Endothelial cell of hepatic sinusoid (primary cell): ENCODE measurements around the gene C3orf80.
"Not testable (repeated sequence)": the region's sequence is repeated elsewhere in the genome, so short reads cannot be mapped to it uniquely, and the experiment has no call there.

ENCODE experiments used
- in situ Hi-C: cut with HindIII; loops from 2 replicates; pipeline ENCODE4 v1.10.0; 2017; ENCODE audit warnings: low sequenced_read_pairs

Gene C3orf80

GRCh38 chr3:160210799-160211221 lies 14.4 kb upstream of the C3orf80 start:
- in situ Hi-C loops, result no loop called here

- in situ Hi-C loops, result no loop called here
These were observed 12.0 kb upstream of the C3orf80 start for GRCh38 chr3:160213191-160213590.

- in situ Hi-C loops, result loop anchor here (5.0 kb wide), 2 partner anchors 65 to 70 kb away; no protein-coding TSS in a partner anchor
These were observed 7.5 kb upstream of the C3orf80 start for GRCh38 chr3:160217675-160218074.

- in situ Hi-C loops, result loop anchor here (5.0 kb wide), 2 partner anchors 64 to 71 kb away; no protein-coding TSS in a partner anchor
These were observed 7.1 kb upstream of the C3orf80 start for GRCh38 chr3:160218136-160218535.

GRCh38 chr3:160220038-160220437 lies 5.2 kb upstream of the C3orf80 start:
- in situ Hi-C loops, result loop anchor here (5.0 kb wide), 1 partner anchor 97 kb away; no protein-coding TSS in a partner anchor

DNA sequence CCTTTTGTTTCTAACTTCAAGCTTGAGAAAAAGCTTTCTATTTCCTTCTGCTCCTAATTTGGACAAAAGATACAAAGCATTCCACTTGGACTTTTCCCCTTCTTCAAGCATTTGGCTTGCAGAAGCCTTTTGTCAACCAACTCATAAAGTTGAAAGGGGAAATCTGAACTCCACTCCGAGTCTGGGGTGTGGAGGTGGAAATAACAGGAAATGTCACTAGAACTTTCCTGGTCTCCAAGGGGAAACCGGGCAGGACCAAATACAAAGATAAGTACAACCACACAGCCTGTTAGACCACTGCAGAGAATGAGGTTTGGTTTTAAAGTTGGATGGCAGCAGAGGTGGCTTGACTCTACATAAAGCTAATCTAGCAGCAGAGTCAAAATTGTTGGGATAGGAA lies 4.2 kb upstream of the C3orf80 start:
- in situ Hi-C loops, result loop anchor here (5.0 kb wide), 1 partner anchor 96 kb away; no protein-coding TSS in a partner anchor

GRCh38 chr3:160224256-160224655 lies 966 bp upstream of the C3orf80 start:
- in situ Hi-C loops, result loop anchor here (5.0 kb wide), 1 partner anchor 93 kb away; no protein-coding TSS in a partner anchor

DNA sequence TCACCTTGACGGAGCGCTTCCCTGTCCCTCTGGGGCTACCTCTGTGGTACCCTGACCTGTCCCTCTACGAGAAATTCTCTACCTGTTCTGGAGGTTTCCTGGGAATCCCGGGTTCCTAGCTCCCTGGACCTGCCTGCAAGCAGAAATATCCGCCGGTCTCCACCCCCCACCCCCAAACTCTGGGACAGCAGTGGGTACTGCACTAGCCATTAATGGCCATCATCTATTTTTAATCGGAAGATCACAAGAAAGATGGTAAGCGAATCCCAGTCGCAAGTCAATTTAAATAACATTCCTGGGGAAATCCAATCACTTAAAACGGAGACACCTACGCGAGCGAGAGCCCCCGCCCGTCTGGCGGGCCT lies 429 bp upstream of the C3orf80 start:
- in situ Hi-C loops, result loop anchor here (5.0 kb wide), 1 partner anchor 93 kb away; no protein-coding TSS in a partner anchor

DNA sequence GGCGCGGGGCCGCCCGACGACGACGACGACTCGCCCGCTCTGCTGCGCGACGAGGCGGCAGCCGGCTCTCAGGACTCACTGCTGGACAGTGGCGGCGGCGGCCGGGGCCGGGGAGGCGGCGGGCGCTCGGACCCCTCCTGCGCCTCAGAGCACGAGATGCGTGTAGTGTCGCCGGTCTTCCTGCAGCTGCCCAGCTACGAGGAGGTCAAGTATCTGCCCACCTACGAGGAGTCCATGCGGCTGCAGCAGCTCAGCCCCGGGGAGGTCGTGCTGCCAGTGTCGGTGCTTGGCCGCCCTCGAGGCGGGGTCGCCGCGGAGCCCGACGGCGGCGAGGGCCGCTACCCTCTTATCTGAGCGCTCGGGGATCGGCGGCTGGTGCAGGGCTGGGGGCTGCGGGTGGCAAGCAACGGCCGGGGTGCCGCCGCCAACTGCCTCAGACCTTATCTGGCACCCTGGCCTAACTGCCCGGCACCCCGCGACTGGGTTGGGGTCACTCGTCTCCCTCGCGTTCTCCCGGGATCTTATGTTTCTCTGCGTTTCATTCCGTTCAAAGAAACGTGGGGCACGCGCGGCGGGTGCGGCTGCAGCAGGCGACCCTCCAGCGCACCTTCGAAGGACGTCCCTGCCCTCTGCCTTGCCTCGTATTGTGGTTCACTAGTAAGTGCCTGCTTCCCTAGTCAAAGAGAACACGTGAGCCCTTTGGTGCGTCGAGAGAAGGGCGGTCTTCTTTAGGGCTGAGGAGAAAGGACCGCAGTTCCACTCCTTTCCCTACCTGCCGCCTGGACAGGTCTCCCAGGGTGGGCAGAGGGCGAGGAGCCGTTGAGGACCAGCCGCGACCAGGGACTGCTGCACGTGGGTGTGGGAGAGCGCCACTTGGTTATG lies 1.0 kb downstream of the C3orf80 start:
- in situ Hi-C loops, result no loop called here

- in situ Hi-C loops, result no loop called here
These were observed 2.2 kb downstream of the C3orf80 start for GRCh38 chr3:160227419-160227818.

DNA sequence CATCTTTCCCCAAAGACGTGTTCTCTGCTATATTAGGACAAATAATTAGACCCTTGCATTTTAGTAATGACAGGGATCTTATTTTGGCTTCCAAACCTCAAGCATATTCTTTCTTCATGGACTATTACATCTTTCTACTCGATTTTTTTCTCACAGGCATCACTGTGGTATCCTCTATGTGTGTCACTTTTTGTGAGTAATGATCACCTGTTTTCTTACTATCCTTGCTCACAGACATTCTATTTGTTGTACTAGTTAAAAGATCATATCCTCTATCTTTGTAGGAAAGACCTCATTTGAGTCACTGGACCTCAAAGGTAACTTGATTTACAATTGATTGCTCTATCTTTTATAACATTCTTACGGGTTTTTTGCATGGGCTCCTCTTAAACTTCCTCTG lies 6.8 kb downstream of the C3orf80 start:
- in situ Hi-C loops, result no loop called here

GRCh38 chr3:160240719-160241118 lies 15.5 kb downstream of the C3orf80 start:
- in situ Hi-C loops, result not testable (repeated sequence)

DNA sequence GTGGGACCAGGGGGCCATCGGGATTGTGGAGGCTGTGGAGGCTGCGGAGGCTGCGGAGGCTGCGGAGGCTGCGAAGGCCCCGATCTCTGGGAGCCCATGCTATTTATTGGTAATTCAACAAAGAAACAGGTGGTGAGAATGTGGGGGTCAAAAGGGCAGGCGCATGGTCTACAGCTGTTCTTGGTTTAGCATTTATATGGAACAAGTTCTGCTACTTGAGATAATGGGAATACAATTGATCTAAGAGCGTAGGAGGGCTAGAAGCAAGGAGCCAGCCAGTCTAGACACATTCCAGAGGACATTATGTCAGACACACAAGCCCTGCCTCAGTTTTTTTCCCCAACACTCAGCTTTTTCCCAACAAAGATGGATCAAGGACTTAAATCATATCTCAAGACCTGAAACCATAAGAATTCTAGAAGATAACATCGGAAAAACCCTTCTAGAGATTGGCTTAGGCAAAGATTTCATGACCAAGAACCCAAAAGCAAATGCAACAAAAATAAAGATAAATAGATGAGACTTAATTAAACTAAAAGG lies 20.1 kb downstream of the C3orf80 start:
- in situ Hi-C loops, result no loop called here

DNA sequence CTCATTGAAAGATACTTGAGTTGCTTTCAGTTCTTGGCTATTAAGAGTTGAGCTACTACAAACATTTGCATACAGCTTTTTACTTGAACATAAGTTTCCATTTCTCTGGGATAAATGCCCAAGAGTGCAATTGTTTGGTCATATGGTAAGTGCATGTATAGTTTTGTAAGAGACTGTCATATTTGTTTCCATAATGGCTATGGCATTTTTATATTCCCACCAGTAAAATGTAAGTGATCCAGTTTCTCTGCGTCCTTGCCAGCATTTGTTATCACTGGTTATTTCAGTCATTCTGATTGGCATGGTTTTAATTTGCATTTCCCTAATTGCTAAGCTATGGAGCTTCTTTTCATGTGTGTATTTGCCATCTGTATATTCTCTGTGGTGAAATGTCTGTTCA lies 22.5 kb downstream of the C3orf80 start:
- in situ Hi-C loops, result no loop called here

DNA sequence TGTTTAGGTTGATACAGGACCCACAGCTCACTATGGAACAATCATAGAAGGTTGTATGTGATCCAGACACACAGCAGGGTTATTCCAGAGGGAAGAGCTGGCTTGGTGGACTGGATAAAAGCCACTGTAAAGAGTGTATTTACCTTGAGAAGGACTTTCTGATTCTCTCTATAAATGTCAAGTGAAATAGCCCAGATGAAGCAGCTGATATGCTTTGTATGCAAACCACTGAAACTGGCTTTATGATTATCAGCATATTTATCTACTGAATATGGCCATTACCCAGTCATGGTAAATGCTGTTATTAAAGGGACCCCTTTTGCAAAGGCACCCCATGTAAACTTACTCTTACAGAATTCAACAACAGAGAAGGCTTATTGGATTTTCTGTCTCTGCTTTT lies 28.1 kb downstream of the C3orf80 start:
- in situ Hi-C loops, result no loop called here

DNA sequence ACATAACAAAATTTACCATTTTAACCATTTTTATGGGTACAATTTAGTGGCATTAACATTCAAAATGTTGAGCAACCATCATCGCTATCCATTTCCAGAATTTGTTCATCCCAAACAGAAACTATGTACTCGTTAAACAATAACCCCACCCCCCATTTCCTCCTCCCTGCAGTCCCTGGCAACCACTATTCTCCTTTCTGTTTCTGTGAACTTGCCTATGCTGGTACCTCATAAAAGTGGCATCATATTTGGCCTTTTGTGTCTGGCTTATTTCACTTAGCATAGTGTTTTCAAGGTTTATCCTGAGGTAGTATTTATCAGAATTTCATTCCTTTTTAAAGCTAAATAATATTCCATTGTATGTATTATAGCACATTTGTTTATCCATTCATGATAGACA lies 32.4 kb downstream of the C3orf80 start:
- in situ Hi-C loops, result no loop called here

- in situ Hi-C loops, result no loop called here
These were observed 34.4 kb downstream of the C3orf80 start for GRCh38 chr3:160259589-160259988.

DNA sequence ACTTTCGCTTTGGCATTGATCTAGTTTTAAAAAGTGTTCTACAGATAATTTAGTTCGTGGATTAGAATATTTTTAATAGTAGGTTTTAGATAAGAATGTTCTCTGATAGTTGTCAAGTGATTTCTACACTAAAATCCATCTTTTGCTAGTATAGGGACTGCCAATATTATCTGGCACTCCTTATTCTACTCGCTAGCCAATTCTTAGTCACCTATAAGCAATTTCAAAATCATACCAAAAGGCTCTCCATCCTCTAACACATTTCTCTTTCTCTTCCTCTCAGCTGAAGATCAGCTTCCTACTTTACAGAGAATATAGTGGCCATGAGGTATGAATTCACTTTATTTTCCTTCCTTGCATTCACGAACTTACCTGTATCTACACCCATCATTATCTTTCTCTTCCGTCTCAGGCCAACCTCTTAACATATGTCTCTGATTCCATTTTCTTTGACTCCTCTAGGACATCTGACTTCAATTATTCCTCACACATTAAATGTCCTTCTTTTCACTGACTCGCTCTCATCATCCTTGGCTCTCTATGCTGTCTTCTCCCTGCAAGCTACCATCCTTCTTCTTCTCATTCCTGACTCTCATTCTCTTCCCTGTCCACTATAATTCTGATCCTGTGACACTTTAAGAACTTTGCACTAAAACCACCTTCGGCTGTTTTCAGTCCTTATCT lies 35.5 kb downstream of the C3orf80 start:
- in situ Hi-C loops, result no loop called here

DNA sequence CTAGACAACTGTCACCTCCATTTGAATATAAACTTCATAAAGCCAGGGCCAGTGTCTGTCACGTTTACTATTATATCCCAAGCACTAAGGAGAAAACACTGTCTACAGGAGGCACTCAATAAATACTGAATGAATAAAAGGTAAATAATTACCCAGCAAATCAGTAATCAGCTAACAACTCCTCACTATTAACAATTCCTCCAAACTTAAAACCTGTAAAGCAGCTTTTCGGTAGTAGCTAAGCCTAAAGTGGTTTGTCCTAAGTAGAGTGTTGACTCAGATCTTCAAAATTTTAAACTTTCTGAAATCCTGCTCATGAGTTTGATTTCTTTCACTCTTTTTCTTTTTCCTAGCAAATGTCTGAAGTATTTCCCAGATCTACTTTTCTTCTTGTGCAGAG lies 39.9 kb downstream of the C3orf80 start:
- in situ Hi-C loops, result no loop called here
